Measurements from ENCODE around the gene MAGI3.

MAGI3 gene

GRCh38 chr1:113375878-113376277 lies 14.4 kb upstream of the MAGI3 start:
- no peak overlapping the region for H2BK15ac ChIP-seq (ENCODE audit: low read length)
- no peak overlapping the region for H2AK5ac ChIP-seq (ENCODE audit: low read depth, low read length)
- WGBS, 2 donors (ENCODE audit: extremely low coverage in 2 of 2, insufficient read length in 2 of 2, insufficient replicate concordance in 1 of 2), result no CpG with 5 or more reads among the region's 5 CpGs
- H2BK120ac ChIP-seq (ENCODE audit: low read depth, low read length), result no peak overlapping the region
- H3K23ac ChIP-seq (ENCODE audit: low read depth, low read length, poor library complexity), result no peak overlapping the region
- H3K4me1 ChIP-seq (ENCODE audit: control insufficient read depth in 2 of 2, insufficient read depth in 1 of 2, low read depth in 1 of 2, low read length in 2 of 2), result no peaks in the 10 kb centered on the region
- H3K36me3 ChIP-seq (replicated peaks in 1 of 2; ENCODE audit: control insufficient read depth in 2 of 2, insufficient read depth in 2 of 2, low read length in 2 of 2), result no peaks in the 10 kb centered on the region
- no peak overlapping the region for H2AFZ ChIP-seq (ENCODE audit: low read length)
- H4K8ac ChIP-seq (ENCODE audit: low read depth, low read length), result no peak overlapping the region
- no peak overlapping the region for H3K4ac ChIP-seq (ENCODE audit: low read length)
- no peak overlapping the region for H3K14ac ChIP-seq (ENCODE audit: low read length)
- DNase-seq (ENCODE audit: low spot score), result no peak
- H2BK5ac ChIP-seq (ENCODE audit: low read length), result no peak overlapping the region
- no peak overlapping the region for H3K9ac ChIP-seq (ENCODE audit: low read depth, low read length, poor library complexity)
- no peak overlapping the region for H3K4me3 ChIP-seq (ENCODE audit: low read length in 2 of 2)
- peaks cover 0 to 8% (median 0%) of the 10 kb centered on the region in 3 experiments for H3K27me3 ChIP-seq (ENCODE audit: control insufficient read depth in 3 of 3, insufficient read depth in 3 of 3, low read depth in 1 of 3, low read length in 3 of 3)
- no peaks in the 10 kb centered on the region for H3K79me1 ChIP-seq (ENCODE audit: low read depth, low read length)
- no peak overlapping the region for H3K27ac ChIP-seq (replicated peaks; ENCODE audit: low read length)
- no peak overlapping the region for H2BK12ac ChIP-seq (ENCODE audit: low read length)
- no peak overlapping the region for H4K91ac ChIP-seq (ENCODE audit: low read depth, low read length, poor library complexity)
- H3K4me2 ChIP-seq (ENCODE audit: insufficient read depth, low read length, poor library complexity, severe bottlenecking), result no peak overlapping the region
- H3K9me3 ChIP-seq (replicated peaks in 1 of 2; ENCODE audit: control insufficient read depth in 2 of 2, insufficient read depth in 1 of 2, low read depth in 1 of 2, low read length in 2 of 2), result no peaks in the 10 kb centered on the region
- H3K18ac ChIP-seq (ENCODE audit: low read length), result no peak overlapping the region

- no peaks in the 10 kb centered on the region for H3K79me1 ChIP-seq (ENCODE audit: low read depth, low read length)
- H2BK5ac ChIP-seq (ENCODE audit: low read length), result no peak overlapping the region
- H3K14ac ChIP-seq (ENCODE audit: low read length), result no peak overlapping the region
- H3K27me3 ChIP-seq (ENCODE audit: control insufficient read depth in 3 of 3, insufficient read depth in 3 of 3, low read depth in 1 of 3, low read length in 3 of 3), result peaks cover 0 to 10% (median 0%) of the 10 kb centered on the region in 3 experiments
- H3K9ac ChIP-seq (ENCODE audit: low read depth, low read length, poor library complexity), result no peak overlapping the region
- H3K4ac ChIP-seq (ENCODE audit: low read length), result no peak overlapping the region
- H2BK12ac ChIP-seq (ENCODE audit: low read length), result no peak overlapping the region
- H3K23ac ChIP-seq (ENCODE audit: low read depth, low read length, poor library complexity), result no peak overlapping the region
- no peak overlapping the region for H4K8ac ChIP-seq (ENCODE audit: low read depth, low read length)
- no CpG with 5 or more reads among the region's 3 CpGs for WGBS, 2 donors (ENCODE audit: extremely low coverage in 2 of 2, insufficient read length in 2 of 2, insufficient replicate concordance in 1 of 2)
- no peak overlapping the region for H2AFZ ChIP-seq (ENCODE audit: low read length)
- no peak overlapping the region for H3K4me2 ChIP-seq (ENCODE audit: insufficient read depth, low read length, poor library complexity, severe bottlenecking)
- H3K18ac ChIP-seq (ENCODE audit: low read length), result no peak overlapping the region
- no peak overlapping the region for H3K27ac ChIP-seq (replicated peaks; ENCODE audit: low read length)
- no peak for DNase-seq (ENCODE audit: low spot score)
- no peak overlapping the region for H2BK15ac ChIP-seq (ENCODE audit: low read length)
- H3K4me3 ChIP-seq (ENCODE audit: low read length in 2 of 2), result no peak overlapping the region
- H2BK120ac ChIP-seq (ENCODE audit: low read depth, low read length), result no peak overlapping the region
- no peak overlapping the region for H4K91ac ChIP-seq (ENCODE audit: low read depth, low read length, poor library complexity)
- H3K9me3 ChIP-seq (replicated peaks in 1 of 2; ENCODE audit: control insufficient read depth in 2 of 2, insufficient read depth in 1 of 2, low read depth in 1 of 2, low read length in 2 of 2), result no peaks in the 10 kb centered on the region
- H2AK5ac ChIP-seq (ENCODE audit: low read depth, low read length), result no peak overlapping the region
- H3K36me3 ChIP-seq (replicated peaks in 1 of 2; ENCODE audit: control insufficient read depth in 2 of 2, insufficient read depth in 2 of 2, low read length in 2 of 2), result no peaks in the 10 kb centered on the region
- no peaks in the 10 kb centered on the region for H3K4me1 ChIP-seq (ENCODE audit: control insufficient read depth in 2 of 2, insufficient read depth in 1 of 2, low read depth in 1 of 2, low read length in 2 of 2)
These were observed 10.2 kb upstream of the MAGI3 start for GRCh38 chr1:113380075-113380474.

GRCh38 chr1:113388017-113388620 lies 2.2 kb upstream of the MAGI3 start:
- Histone ChIP-seq H3K79me1 (ENCODE audit: low read depth, low read length) (peaks cover 6% of the 10 kb centered on the region), H3K9ac (ENCODE audit: low read depth, low read length, poor library complexity) (no peak overlapping the region), H3K4me2 (ENCODE audit: insufficient read depth, low read length, poor library complexity, severe bottlenecking) (no peak overlapping the region), H4K8ac (ENCODE audit: low read depth, low read length) (no peak overlapping the region), H2AFZ (ENCODE audit: low read length) (peak overlapping the region; percentile 98), H2BK12ac (ENCODE audit: low read length) (no peak overlapping the region), H3K9me3 (replicated peaks in 1 of 2; ENCODE audit: control insufficient read depth in 2 of 2, insufficient read depth in 1 of 2, low read depth in 1 of 2, low read length in 2 of 2) (no peaks in the 10 kb centered on the region), H3K4ac (ENCODE audit: low read length) (no peak overlapping the region), H4K91ac (ENCODE audit: low read depth, low read length, poor library complexity) (no peak overlapping the region), H3K27me3 (ENCODE audit: control insufficient read depth in 3 of 3, insufficient read depth in 3 of 3, low read depth in 1 of 3, low read length in 3 of 3) (peaks cover 0 to 4% (median 0%) of the 10 kb centered on the region in 3 experiments), H2BK15ac (ENCODE audit: low read length) (no peak overlapping the region), H3K4me1 (ENCODE audit: control insufficient read depth in 2 of 2, insufficient read depth in 1 of 2, low read depth in 1 of 2, low read length in 2 of 2) (peaks cover 8 to 16% of the 10 kb centered on the region in 2 donors), H3K18ac (ENCODE audit: low read length) (no peak overlapping the region), H3K4me3 (ENCODE audit: low read length in 2 of 2) (no peak overlapping the region), H3K23ac (ENCODE audit: low read depth, low read length, poor library complexity) (no peak overlapping the region), H2BK5ac (ENCODE audit: low read length) (no peak overlapping the region), H2BK120ac (ENCODE audit: low read depth, low read length) (no peak overlapping the region), H3K14ac (ENCODE audit: low read length) (no peak overlapping the region), H3K27ac (replicated peaks; ENCODE audit: low read length) (no peak overlapping the region), H3K36me3 (replicated peaks in 1 of 2; ENCODE audit: control insufficient read depth in 2 of 2, insufficient read depth in 2 of 2, low read length in 2 of 2) (no peaks in the 10 kb centered on the region), H2AK5ac (ENCODE audit: low read depth, low read length) (no peak overlapping the region)
- no peak for DNase-seq (ENCODE audit: low spot score)
- no CpG with 5 or more reads among the region's 1 CpG for WGBS, 2 donors (ENCODE audit: extremely low coverage in 2 of 2, insufficient read length in 2 of 2, insufficient replicate concordance in 1 of 2)

- Histone ChIP-seq H4K91ac (ENCODE audit: low read depth, low read length, poor library complexity) (no peak overlapping the region), H3K4me1 (ENCODE audit: control insufficient read depth in 2 of 2, insufficient read depth in 1 of 2, low read depth in 1 of 2, low read length in 2 of 2) (peaks cover 8 to 16% of the 10 kb centered on the region in 2 donors), H3K36me3 (replicated peaks in 1 of 2; ENCODE audit: control insufficient read depth in 2 of 2, insufficient read depth in 2 of 2, low read length in 2 of 2) (no peaks in the 10 kb centered on the region), H4K8ac (ENCODE audit: low read depth, low read length) (no peak overlapping the region), H3K4me3 (ENCODE audit: low read length in 2 of 2) (peak overlapping the region in 1 of 2 donors; percentile 55), H3K79me1 (ENCODE audit: low read depth, low read length) (peaks cover 6% of the 10 kb centered on the region), H3K27me3 (ENCODE audit: control insufficient read depth in 3 of 3, insufficient read depth in 3 of 3, low read depth in 1 of 3, low read length in 3 of 3) (no peaks in the 10 kb centered on the region), H3K4me2 (ENCODE audit: insufficient read depth, low read length, poor library complexity, severe bottlenecking) (no peak overlapping the region), H3K23ac (ENCODE audit: low read depth, low read length, poor library complexity) (no peak overlapping the region), H3K27ac (replicated peaks; ENCODE audit: low read length) (no peak overlapping the region), H3K9ac (ENCODE audit: low read depth, low read length, poor library complexity) (no peak overlapping the region), H2AK5ac (ENCODE audit: low read depth, low read length) (no peak overlapping the region), H2BK120ac (ENCODE audit: low read depth, low read length) (no peak overlapping the region), H2BK5ac (ENCODE audit: low read length) (no peak overlapping the region), H3K4ac (ENCODE audit: low read length) (no peak overlapping the region), H3K18ac (ENCODE audit: low read length) (no peak overlapping the region), H2BK12ac (ENCODE audit: low read length) (no peak overlapping the region), H2AFZ (ENCODE audit: low read length) (peak overlapping the region; percentile 98), H3K14ac (ENCODE audit: low read length) (no peak overlapping the region), H2BK15ac (ENCODE audit: low read length) (no peak overlapping the region), H3K9me3 (replicated peaks in 1 of 2; ENCODE audit: control insufficient read depth in 2 of 2, insufficient read depth in 1 of 2, low read depth in 1 of 2, low read length in 2 of 2) (no peaks in the 10 kb centered on the region)
- WGBS, 2 donors (ENCODE audit: extremely low coverage in 2 of 2, insufficient read length in 2 of 2, insufficient replicate concordance in 1 of 2), result no CpG with 5 or more reads among the region's 8 CpGs
- DNase-seq (ENCODE audit: low spot score), result no peak
These were observed 1.5 kb upstream of the MAGI3 start for GRCh38 chr1:113388621-113389358.
